Breast epithelium (tissue), 4 donors: ENCODE results near the gene GNGT1. TPM values are rescaled to one million over a fixed set of nuclear protein-coding genes. Genes with fewer than 3 reads are reported as not detected.

Source experiments
- DNase-seq, 2 donors: peaks; one replicate each; pipeline ENCODE4 v3.0.0-alpha.2; 2019; ENCODE audit warnings: low spot score in 2 of 2
- H3K27ac ChIP-seq, 2 donors: fragments of 200-600 bp; sonication (generic) in 1 of 2; one replicate each; pipeline ENCODE4 v1.5.1; 2016 to 2019; ENCODE audit warnings: mild to moderate bottlenecking in 1 of 2
- H3K27me3 ChIP-seq, 2 donors: fragments of 200-600 bp; sonication (generic) in 1 of 2; one replicate each; pipeline versions ENCODE4 v1.5.1 to v1.6.0; 2017 to 2019; ENCODE audit warnings: control low read depth in 1 of 2, mild to moderate bottlenecking in 1 of 2
- H3K36me3 ChIP-seq: fragments of 200-600 bp; one replicate; pipeline ENCODE4 v1.5.1; 2019
- H3K4me1 ChIP-seq, 2 donors: fragments of 200-600 bp; sonication (generic); one replicate each; pipeline ENCODE4 v1.5.1; 2016 to 2019; ENCODE audit warnings: control low read depth in 1 of 2
- H3K4me3 ChIP-seq, 3 donors: fragments of 200-600 bp; sonication (generic); 1 replicate in 2 of 3; 2 replicates in 1 of 3; pipeline ENCODE4 v1.5.1; 2016 to 2019; ENCODE audit warnings: mild to moderate bottlenecking in 3 of 3, moderate library complexity in 2 of 3
- H3K9me3 ChIP-seq, 2 donors: fragments of 200-600 bp; sonication (generic) in 1 of 2; one replicate each; pipeline ENCODE4 v1.5.1; 2016 to 2019; ENCODE audit warnings: control low read depth in 1 of 2
- POLR2A ChIP-seq: fragments of 450-650 bp; IDR thresholded peaks from one replicate; pipeline ENCODE4 v1.6.1; 2016; ENCODE audit warnings: antibody characterized with exemption, mild to moderate bottlenecking, moderate library complexity
- POLR2AphosphoS5 ChIP-seq, 3 donors: sonication (generic); formaldehyde crosslinking; IDR thresholded peaks; one replicate each; pipeline ENCODE4 v1.6.1; 2017; ENCODE audit warnings: antibody characterized with exemption in 3 of 3
- intact Hi-C: fragments of 100-400 bp; cut with DNase I; formaldehyde crosslinking; loops from one replicate; pipeline ENCODE4 v1.15.1; 2023; ENCODE audit warnings: low total_unique reads
- total RNA-seq, 3 donors: library from RNA; depleted of rRNA; stranded (reverse); fragments of >200 nt; gene quantifications; one replicate each; pipeline ENCODE4 v1.1.0, GENCODE V29; 2016
- TF ChIP-seq, protein P1 (sequence below), 3 donors: fragments of 450-650 bp; IDR thresholded peaks; one replicate each; pipeline ENCODE4 v1.5.1; 2016 to 2017; ENCODE audit warnings: antibody characterized with exemption in 3 of 3, mild to moderate bottlenecking in 3 of 3, moderate library complexity in 3 of 3

The GNGT1 gene
- total RNA-seq, 3 donors from 2014 or later = not detected

- Histone ChIP-seq H3K27ac (peak overlapping the region; percentile 84 to 94), H3K4me1 (no peaks in the 10 kb centered on the region), H3K36me3 (no peaks in the 10 kb centered on the region), H3K9me3 (no peaks in the 10 kb centered on the region), H3K4me3 (peak overlapping the region; percentile 53 to 80 (median 60)), H3K27me3 (no peaks in the 10 kb centered on the region)
- intact Hi-C loops = no loop called here
- no peak for DNase-seq
- TF ChIP-seq POLR2AphosphoS5 (IDR thresholded peaks at IDR 0.05) = no peak
Observed at GRCh38 chr7:93923942-93924341, 17.6 kb downstream of the GNGT1 start.

- no peak for DNase-seq
- Histone ChIP-seq H3K27ac (peak overlapping the region; percentile 23 to 33), H3K36me3 (no peaks in the 10 kb centered on the region), H3K4me1 (no peaks in the 10 kb centered on the region), H3K4me3 (no peak overlapping the region), H3K9me3 (no peaks in the 10 kb centered on the region), H3K27me3 (no peaks in the 10 kb centered on the region)
- TF ChIP-seq, protein P1, sequence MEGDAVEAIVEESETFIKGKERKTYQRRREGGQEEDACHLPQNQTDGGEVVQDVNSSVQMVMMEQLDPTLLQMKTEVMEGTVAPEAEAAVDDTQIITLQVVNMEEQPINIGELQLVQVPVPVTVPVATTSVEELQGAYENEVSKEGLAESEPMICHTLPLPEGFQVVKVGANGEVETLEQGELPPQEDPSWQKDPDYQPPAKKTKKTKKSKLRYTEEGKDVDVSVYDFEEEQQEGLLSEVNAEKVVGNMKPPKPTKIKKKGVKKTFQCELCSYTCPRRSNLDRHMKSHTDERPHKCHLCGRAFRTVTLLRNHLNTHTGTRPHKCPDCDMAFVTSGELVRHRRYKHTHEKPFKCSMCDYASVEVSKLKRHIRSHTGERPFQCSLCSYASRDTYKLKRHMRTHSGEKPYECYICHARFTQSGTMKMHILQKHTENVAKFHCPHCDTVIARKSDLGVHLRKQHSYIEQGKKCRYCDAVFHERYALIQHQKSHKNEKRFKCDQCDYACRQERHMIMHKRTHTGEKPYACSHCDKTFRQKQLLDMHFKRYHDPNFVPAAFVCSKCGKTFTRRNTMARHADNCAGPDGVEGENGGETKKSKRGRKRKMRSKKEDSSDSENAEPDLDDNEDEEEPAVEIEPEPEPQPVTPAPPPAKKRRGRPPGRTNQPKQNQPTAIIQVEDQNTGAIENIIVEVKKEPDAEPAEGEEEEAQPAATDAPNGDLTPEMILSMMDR (IDR thresholded peaks at IDR 0.05) = no peak
- no peak for TF ChIP-seq POLR2AphosphoS5 (IDR thresholded peaks at IDR 0.05)
- no peak for TF ChIP-seq POLR2A
- intact Hi-C loops = no loop called here
Observed at GRCh38 chr7:93926800-93927199, 20.4 kb downstream of the GNGT1 start.

DNA sequence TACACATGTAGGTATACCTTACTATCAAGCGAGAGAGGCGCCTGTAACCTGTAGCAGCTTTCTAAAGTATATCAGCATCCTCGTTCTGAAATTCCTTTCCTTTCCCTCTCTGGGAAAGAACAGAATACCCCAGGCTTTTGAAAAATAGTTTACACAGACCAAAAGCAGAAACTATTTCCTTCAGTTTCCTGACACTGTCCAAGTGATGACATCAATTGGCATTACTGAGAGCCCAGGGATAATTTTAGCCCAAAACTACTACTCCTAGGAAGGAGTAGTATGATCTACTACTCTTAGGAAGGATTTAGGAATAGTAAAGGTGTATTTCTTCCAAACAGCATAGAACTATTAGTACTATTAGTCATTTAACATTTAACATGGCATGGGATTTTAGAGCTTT lies 21.2 kb downstream of the GNGT1 start:
- intact Hi-C loops = no loop called here
- peak overlapping the region; percentile 23 to 33 for H3K27ac ChIP-seq
- H3K9me3 ChIP-seq = no peaks in the 10 kb centered on the region
- no peaks in the 10 kb centered on the region for H3K36me3 ChIP-seq
- H3K4me3 ChIP-seq = no peak overlapping the region
- TF ChIP-seq POLR2AphosphoS5 (IDR thresholded peaks at IDR 0.05) (no peak), POLR2A (no peak)
- TF ChIP-seq, protein P1 (IDR thresholded peaks at IDR 0.05) = no peak
- no peaks in the 10 kb centered on the region for H3K27me3 ChIP-seq
- DNase-seq = no peak
- H3K4me1 ChIP-seq = no peaks in the 10 kb centered on the region

DNA sequence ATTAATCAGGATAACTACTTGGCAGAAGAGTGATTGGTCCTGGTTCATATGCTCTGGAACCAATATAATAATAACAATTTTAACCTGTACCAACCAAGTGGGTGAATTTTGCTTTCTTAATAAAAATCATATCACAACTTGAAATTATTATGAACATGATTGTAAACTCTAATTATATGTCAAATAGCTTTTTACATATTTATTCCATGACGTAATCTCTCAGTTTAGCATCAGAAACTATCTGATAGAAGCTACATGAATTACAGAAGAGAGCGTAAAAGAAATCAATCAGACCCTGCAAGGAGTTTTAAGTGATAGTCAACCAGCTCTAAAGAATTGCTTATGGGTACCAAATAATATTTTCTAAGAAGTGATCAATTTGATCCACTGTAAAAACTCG lies 25.3 kb downstream of the GNGT1 start:
- no peak overlapping the region for H3K27ac ChIP-seq
- H3K36me3 ChIP-seq = no peaks in the 10 kb centered on the region
- no peaks in the 10 kb centered on the region for H3K9me3 ChIP-seq
- H3K4me3 ChIP-seq = no peak overlapping the region
- no peaks in the 10 kb centered on the region for H3K4me1 ChIP-seq
- no peaks in the 10 kb centered on the region for H3K27me3 ChIP-seq
- intact Hi-C loops = no loop called here
- no peak for DNase-seq
- TF ChIP-seq POLR2AphosphoS5 (IDR thresholded peaks at IDR 0.05) (no peak), POLR2A (no peak)
- TF ChIP-seq, protein P1 (IDR thresholded peaks at IDR 0.05) = no peak

DNA sequence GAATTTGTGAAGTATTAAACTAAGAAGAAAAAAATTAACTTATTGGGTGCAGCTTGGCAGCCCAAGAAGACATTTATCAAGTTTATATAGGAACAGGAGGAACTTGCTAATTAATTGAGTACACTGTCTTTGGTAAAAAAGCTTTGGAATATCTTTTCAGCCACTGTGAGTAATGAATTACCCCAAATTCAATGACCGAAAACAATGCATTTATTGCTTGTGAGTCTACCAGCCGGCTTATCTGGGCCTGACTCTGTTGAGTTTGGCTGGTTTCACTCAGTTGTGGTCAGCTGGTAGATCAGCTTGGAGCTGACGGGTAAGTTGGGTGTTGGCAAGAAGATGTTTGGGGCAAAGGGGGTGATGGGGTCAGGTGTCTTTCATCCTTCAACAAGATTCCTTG lies 26.8 kb downstream of the GNGT1 start:
- Histone ChIP-seq H3K4me3 (no peak overlapping the region), H3K9me3 (no peaks in the 10 kb centered on the region), H3K27me3 (no peaks in the 10 kb centered on the region), H3K4me1 (no peaks in the 10 kb centered on the region), H3K27ac (no peak overlapping the region), H3K36me3 (no peaks in the 10 kb centered on the region)
- no peak for DNase-seq
- TF ChIP-seq POLR2A (no peak), POLR2AphosphoS5 (IDR thresholded peaks at IDR 0.05) (no peak)
- TF ChIP-seq, protein P1 (IDR thresholded peaks at IDR 0.05) = no peak
- intact Hi-C loops = no loop called here

GRCh38 chr7:93935102-93935501 lies 28.7 kb downstream of the GNGT1 start:
- Histone ChIP-seq H3K27me3 (no peaks in the 10 kb centered on the region), H3K36me3 (no peaks in the 10 kb centered on the region), H3K27ac (no peak overlapping the region), H3K9me3 (no peaks in the 10 kb centered on the region), H3K4me3 (no peak overlapping the region), H3K4me1 (no peaks in the 10 kb centered on the region)
- TF ChIP-seq POLR2AphosphoS5 (IDR thresholded peaks at IDR 0.05) = no peak
- TF ChIP-seq, protein P1 (IDR thresholded peaks at IDR 0.05) = no peak
- no peak for TF ChIP-seq POLR2A
- no peak for DNase-seq
- intact Hi-C loops = no loop called here
